ENCODE results near the gene SYP. TPM values are rescaled to one million over a fixed set of nuclear protein-coding genes. Genes with fewer than 3 reads are reported as not detected.
A peak's percentile ranks its signal among the peaks of the same experiment; 100 is the strongest.

The SYP gene
- polyA plus RNA-seq, 1 of the 3 experiments (the other 2 are of a cell fraction) = 0.76 TPM

GRCh38 chrX:49155900-49156837, 43.8 kb downstream of the SYP start (continued):
- no peak for TF ChIP-seq REST (IDR thresholded peaks at IDR 0.05; ENCODE audit: low read depth, low read length)
- no peak for TF ChIP-seq EP300 (IDR thresholded peaks at IDR 0.05; ENCODE audit: borderline replicate concordance in 1 of 2, low read depth in 1 of 2, low read length in 1 of 2)
- TF ChIP-seq MAX (IDR thresholded peaks at IDR 0.05; ENCODE audit: low read depth) = peak; percentile 67; the same call in 1 of the 2 replicates
- TF ChIP-seq NFIC (IDR thresholded peaks at IDR 0.05; ENCODE audit: borderline replicate concordance) = no peak
- no peak for TF ChIP-seq RFX5 (IDR thresholded peaks at IDR 0.05; ENCODE audit: low read length)
- TF ChIP-seq CTCF (IDR thresholded peaks at IDR 0.05) = peak; percentile 57

GRCh38 chrX:49155243-49155899, 44.6 kb downstream of the SYP start:
- H3K4me1 ChIP-seq (ENCODE audit: control insufficient read depth in 1 of 2, insufficient read depth in 2 of 2, low read depth in 1 of 2, low read length in 1 of 2) = no peaks in the 10 kb centered on the region; a peak in 1 of 4 replicates
- H3K79me2 ChIP-seq (ENCODE audit: insufficient read depth) = no peaks in the 10 kb centered on the region
- DNase-seq = no peak
- H2AFZ ChIP-seq (ENCODE audit: low read depth) = no peak overlapping the region
- H3K4me3 ChIP-seq (ENCODE audit: low read depth in 2 of 2, low read length in 1 of 2) = peak overlapping the region; percentile 46 to 54
- peaks cover 8% of the 10 kb centered on the region; the same call in 1 of the 2 replicates for H3K27me3 ChIP-seq (ENCODE audit: insufficient read depth)
- 11% methylated on average over 18 of the region's 18 CpGs for WGBS (ENCODE audit: low lambda C conversion rate)
- peaks cover 3% of the 10 kb centered on the region for H3F3A ChIP-seq (replicated peaks; ENCODE audit: insufficient read depth)
- H3K9ac ChIP-seq = peak overlapping the region; percentile 83; the same call in 1 of the 2 replicates
- H3K9me2 ChIP-seq = no peaks in the 10 kb centered on the region
- H4K20me1 ChIP-seq (ENCODE audit: insufficient read depth) = no peaks in the 10 kb centered on the region
- peak overlapping the region; percentile 78 for H3K4me2 ChIP-seq
- H3K27ac ChIP-seq (ENCODE audit: low read depth in 2 of 2, low read length in 1 of 2) = peak overlapping the region; percentile 85 to 90
- no peak for TF ChIP-seq RFX5 (IDR thresholded peaks at IDR 0.05; ENCODE audit: low read length)
- TF ChIP-seq SMC3 (IDR thresholded peaks at IDR 0.05; ENCODE audit: low read depth, low read length) = no peak
- TF ChIP-seq TEAD4 (IDR thresholded peaks at IDR 0.05; ENCODE audit: borderline replicate concordance, insufficient read depth) = no peak
- TF ChIP-seq MXI1 (IDR thresholded peaks at IDR 0.05; ENCODE audit: low read depth, low read length) = 0 out of 2 replicates have a peak, but pooled peaks have one; percentile 41
- TF ChIP-seq TCF12 (IDR thresholded peaks at IDR 0.05) = no peak
- no peak for TF ChIP-seq CTCF (IDR thresholded peaks at IDR 0.05)
- TF ChIP-seq MAX (IDR thresholded peaks at IDR 0.05; ENCODE audit: low read depth) = no peak
- CTCF ChIA-PET = interaction anchor here (0.6 to 0.9 kb wide), 9 partner anchors 10 to 54 kb away, joined by 3 to 6 read pairs (median 4); no protein-coding TSS in a partner anchor
- H3K9me3 ChIP-seq = no peaks in the 10 kb centered on the region
- H3K36me3 ChIP-seq (replicated peaks in 1 of 2; ENCODE audit: control insufficient read depth in 1 of 2, insufficient read depth in 2 of 2, low read length in 1 of 2) = no peaks in the 10 kb centered on the region
- POLR2A ChIA-PET = no interaction called here

Measured in SK-N-SH (cell line).